PC-3 (cell line): ENCODE measurements around the gene C12orf60.

Experiments
- EZH2 ChIP-seq: fragments of 300-600 bp; sonication (generic); IDR thresholded peaks from one replicate; pipeline ENCODE4 v1.6.1; 2017; ENCODE audit warnings: antibody characterized with exemption, mild to moderate bottlenecking, low read length; ENCODE audit not compliant: unreplicated experiment
- EZH2phosphoT487 ChIP-seq: fragments of 300-600 bp; sonication (generic); IDR thresholded peaks from 2 replicates; pipeline ENCODE4 v1.6.1; 2018; ENCODE audit warnings: mild to moderate bottlenecking, antibody characterized with exemption, low read length, borderline replicate concordance
- TF ChIP-seq, protein P1 (sequence below): fragments of 300-600 bp; sonication (generic); conservative IDR thresholded peaks from 2 replicates; pipeline ENCODE4 v1.5.1; 2017; ENCODE audit warnings: antibody characterized with exemption, low read depth, mild to moderate bottlenecking, low read length

- TF ChIP-seq, protein P1, sequence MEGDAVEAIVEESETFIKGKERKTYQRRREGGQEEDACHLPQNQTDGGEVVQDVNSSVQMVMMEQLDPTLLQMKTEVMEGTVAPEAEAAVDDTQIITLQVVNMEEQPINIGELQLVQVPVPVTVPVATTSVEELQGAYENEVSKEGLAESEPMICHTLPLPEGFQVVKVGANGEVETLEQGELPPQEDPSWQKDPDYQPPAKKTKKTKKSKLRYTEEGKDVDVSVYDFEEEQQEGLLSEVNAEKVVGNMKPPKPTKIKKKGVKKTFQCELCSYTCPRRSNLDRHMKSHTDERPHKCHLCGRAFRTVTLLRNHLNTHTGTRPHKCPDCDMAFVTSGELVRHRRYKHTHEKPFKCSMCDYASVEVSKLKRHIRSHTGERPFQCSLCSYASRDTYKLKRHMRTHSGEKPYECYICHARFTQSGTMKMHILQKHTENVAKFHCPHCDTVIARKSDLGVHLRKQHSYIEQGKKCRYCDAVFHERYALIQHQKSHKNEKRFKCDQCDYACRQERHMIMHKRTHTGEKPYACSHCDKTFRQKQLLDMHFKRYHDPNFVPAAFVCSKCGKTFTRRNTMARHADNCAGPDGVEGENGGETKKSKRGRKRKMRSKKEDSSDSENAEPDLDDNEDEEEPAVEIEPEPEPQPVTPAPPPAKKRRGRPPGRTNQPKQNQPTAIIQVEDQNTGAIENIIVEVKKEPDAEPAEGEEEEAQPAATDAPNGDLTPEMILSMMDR, result no peak
- TF ChIP-seq EZH2 (no peak), EZH2phosphoT487 (no peak)
Observed at GRCh38 chr12:14828892-14829291, 25.4 kb downstream of the C12orf60 start.
